Tibial nerve (tissue), 4 donors: ENCODE data around the gene DRD1. TPM values are rescaled to one million over a fixed set of nuclear protein-coding genes. Genes with fewer than 3 reads are reported as not detected.

Experiments used
- DNase-seq, 2 donors: peaks; one replicate each; pipeline ENCODE4 v3.0.0-alpha.2; 2019; ENCODE audit warnings: low spot score in 2 of 2
- H3K27ac ChIP-seq, 4 donors: fragments of 200-600 bp; sonication (generic) in 3 of 4; one replicate each; pipeline ENCODE4 v1.5.1; 2017 to 2019; ENCODE audit warnings: mild to moderate bottlenecking in 1 of 4
- H3K27me3 ChIP-seq, 2 donors: fragments of 200-600 bp; sonication (generic) in 1 of 2; one replicate each; pipeline versions ENCODE4 v1.5.1 to v1.6.0; 2017 to 2019
- H3K36me3 ChIP-seq, 3 donors: fragments of 200-600 bp; sonication (generic); one replicate each; pipeline ENCODE4 v1.5.1; 2018 to 2019
- H3K4me1 ChIP-seq, 4 donors: fragments of 200-600 bp; sonication (generic) in 3 of 4; one replicate each; pipeline ENCODE4 v1.5.1; 2017 to 2019
- H3K4me3 ChIP-seq, 4 donors: fragments of 200-600 bp; sonication (generic) in 3 of 4; one replicate each; pipeline ENCODE4 v1.5.1; 2017 to 2019; ENCODE audit warnings: mild to moderate bottlenecking in 1 of 4, moderate library complexity in 1 of 4
- H3K9me3 ChIP-seq, 4 donors: fragments of 200-600 bp; sonication (generic) in 3 of 4; one replicate each; pipeline ENCODE4 v1.5.1; 2017 to 2019
- EP300 ChIP-seq, 2 donors: sonication (generic); formaldehyde crosslinking; IDR thresholded peaks; one replicate each; pipeline ENCODE4 v1.6.1; 2017; ENCODE audit warnings: antibody characterized with exemption in 2 of 2, mild to moderate bottlenecking in 1 of 2
- POLR2A ChIP-seq, 2 donors: fragments of 450-650 bp; IDR thresholded peaks; one replicate each; pipeline ENCODE4 v1.6.1; 2017; ENCODE audit warnings: antibody characterized with exemption in 2 of 2, mild to moderate bottlenecking in 2 of 2, moderate library complexity in 2 of 2
- WGBS, 2 donors: methylation state at CpG; one replicate each; pipeline ENCODE4 v1.1.5; 2018; 5-methylcytosine and 5-hydroxymethylcytosine counted together
- total RNA-seq, 4 donors: library from RNA; depleted of rRNA; stranded (reverse); fragments of >200 nt; gene quantifications; one replicate each; pipeline ENCODE4 v1.1.0, GENCODE V29; 2016
- TF ChIP-seq, protein P1 (sequence below), 5 experiments: fragments of 200-600 bp in 3 of 5; fragments of 450-650 bp in 2 of 5; sonication (generic) in 3 of 5; IDR thresholded peaks; one replicate each; pipeline ENCODE4 v1.5.1; 2016 to 2019; ENCODE audit warnings: antibody characterized with exemption in 5 of 5, mild to moderate bottlenecking in 3 of 5, moderate library complexity in 2 of 5

DRD1 gene
- total RNA-seq, 4 donors from 2014 or later = 0.21 TPM; not detected in 3

DNA sequence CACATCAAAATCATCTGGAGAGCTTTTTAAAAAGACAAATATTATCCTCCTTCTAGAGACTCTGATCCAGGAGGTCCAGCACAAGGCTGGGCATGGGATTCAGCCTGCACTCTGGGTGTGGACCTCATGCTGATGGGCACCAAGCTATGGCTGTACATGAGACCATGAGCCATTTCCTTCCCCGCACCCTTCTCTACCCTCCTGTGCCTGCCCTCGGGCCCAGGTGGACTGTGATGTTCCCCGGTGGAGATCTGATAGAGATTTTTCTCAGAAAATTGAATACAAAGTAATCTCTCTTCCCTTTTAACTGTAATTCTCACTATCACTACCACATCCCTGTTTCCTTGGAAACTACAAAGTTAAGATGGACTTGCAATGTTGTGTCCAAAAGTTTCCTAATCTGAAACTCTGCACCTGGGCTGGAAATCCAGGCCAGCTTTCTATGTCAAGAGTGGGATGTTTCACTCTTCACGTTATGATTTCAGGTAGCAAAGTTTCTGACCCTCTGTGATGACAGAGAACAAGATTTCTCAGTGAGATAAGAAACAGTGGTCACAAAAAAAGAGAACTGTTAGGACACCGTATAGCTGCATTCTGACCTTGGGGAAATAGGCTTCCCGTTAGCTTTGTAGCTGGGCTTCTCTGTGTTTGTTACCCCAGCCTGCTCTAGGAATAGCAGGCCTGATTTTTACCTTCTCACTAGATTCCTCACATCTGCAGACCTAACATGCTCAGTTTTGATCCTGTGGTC, 45.9 kb upstream of the DRD1 start:
- no peaks in the 10 kb centered on the region for H3K27me3 ChIP-seq
- TF ChIP-seq EP300 (IDR thresholded peaks at IDR 0.05) = no peak
- TF ChIP-seq POLR2A (IDR thresholded peaks at IDR 0.05) = no peak
- TF ChIP-seq, protein P1, sequence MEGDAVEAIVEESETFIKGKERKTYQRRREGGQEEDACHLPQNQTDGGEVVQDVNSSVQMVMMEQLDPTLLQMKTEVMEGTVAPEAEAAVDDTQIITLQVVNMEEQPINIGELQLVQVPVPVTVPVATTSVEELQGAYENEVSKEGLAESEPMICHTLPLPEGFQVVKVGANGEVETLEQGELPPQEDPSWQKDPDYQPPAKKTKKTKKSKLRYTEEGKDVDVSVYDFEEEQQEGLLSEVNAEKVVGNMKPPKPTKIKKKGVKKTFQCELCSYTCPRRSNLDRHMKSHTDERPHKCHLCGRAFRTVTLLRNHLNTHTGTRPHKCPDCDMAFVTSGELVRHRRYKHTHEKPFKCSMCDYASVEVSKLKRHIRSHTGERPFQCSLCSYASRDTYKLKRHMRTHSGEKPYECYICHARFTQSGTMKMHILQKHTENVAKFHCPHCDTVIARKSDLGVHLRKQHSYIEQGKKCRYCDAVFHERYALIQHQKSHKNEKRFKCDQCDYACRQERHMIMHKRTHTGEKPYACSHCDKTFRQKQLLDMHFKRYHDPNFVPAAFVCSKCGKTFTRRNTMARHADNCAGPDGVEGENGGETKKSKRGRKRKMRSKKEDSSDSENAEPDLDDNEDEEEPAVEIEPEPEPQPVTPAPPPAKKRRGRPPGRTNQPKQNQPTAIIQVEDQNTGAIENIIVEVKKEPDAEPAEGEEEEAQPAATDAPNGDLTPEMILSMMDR (IDR thresholded peaks at IDR 0.05) = no peak
- H3K27ac ChIP-seq = no peak overlapping the region
- WGBS, 2 donors = 84 to 88% methylated on average over 6 of the region's 6 CpGs
- no peaks in the 10 kb centered on the region for H3K4me1 ChIP-seq
- no peak overlapping the region for H3K4me3 ChIP-seq
- no peaks in the 10 kb centered on the region for H3K9me3 ChIP-seq
- peaks cover 0 to 74% (median 12%) of the 10 kb centered on the region in 3 donors for H3K36me3 ChIP-seq
- DNase-seq = no peak

GRCh38 chr5:175487514-175488222, 43.7 kb upstream of the DRD1 start:
- no peaks in the 10 kb centered on the region for H3K4me1 ChIP-seq
- no peak overlapping the region for H3K4me3 ChIP-seq
- H3K36me3 ChIP-seq = peaks cover 0 to 69% (median 6%) of the 10 kb centered on the region in 3 donors
- H3K27ac ChIP-seq = no peak overlapping the region
- 89 to 91% methylated on average over 11 of the region's 11 CpGs for WGBS, 2 donors
- TF ChIP-seq, protein P1 (IDR thresholded peaks at IDR 0.05) = no peak
- TF ChIP-seq EP300 (IDR thresholded peaks at IDR 0.05) = no peak
- TF ChIP-seq POLR2A (IDR thresholded peaks at IDR 0.05) = no peak
- H3K9me3 ChIP-seq = no peaks in the 10 kb centered on the region
- no peaks in the 10 kb centered on the region for H3K27me3 ChIP-seq
- DNase-seq = no peak

DNA sequence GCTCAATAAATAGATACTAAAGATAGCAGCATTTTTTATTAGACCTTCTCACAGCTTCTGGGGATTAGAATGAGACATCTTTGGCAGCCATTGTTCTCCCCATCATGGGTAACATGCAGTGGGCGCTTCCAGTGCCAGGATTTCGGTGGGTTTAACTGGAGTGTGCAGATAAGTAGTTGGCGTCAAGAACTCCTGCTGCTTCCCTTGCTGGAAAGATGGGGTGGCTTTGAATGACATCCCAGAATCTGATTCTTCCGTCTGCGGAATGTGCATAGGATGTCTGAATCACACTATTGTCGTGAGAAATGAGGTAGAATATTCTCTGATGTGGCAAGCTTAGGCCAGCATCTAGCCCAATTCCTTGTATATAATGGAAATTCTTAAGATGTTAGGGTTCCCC, 41.6 kb upstream of the DRD1 start:
- no peaks in the 10 kb centered on the region for H3K27me3 ChIP-seq
- H3K27ac ChIP-seq = no peak overlapping the region
- no peaks in the 10 kb centered on the region for H3K9me3 ChIP-seq
- peaks cover 0 to 60% (median 0%) of the 10 kb centered on the region in 3 donors for H3K36me3 ChIP-seq
- DNase-seq = no peak
- no peaks in the 10 kb centered on the region for H3K4me1 ChIP-seq
- no peak overlapping the region for H3K4me3 ChIP-seq
- WGBS, 2 donors = 91 to 92% methylated on average over 6 of the region's 6 CpGs
- TF ChIP-seq, protein P1 (IDR thresholded peaks at IDR 0.05) = no peak
- TF ChIP-seq POLR2A (IDR thresholded peaks at IDR 0.05) = no peak
- no peak for TF ChIP-seq EP300 (IDR thresholded peaks at IDR 0.05)

DNA sequence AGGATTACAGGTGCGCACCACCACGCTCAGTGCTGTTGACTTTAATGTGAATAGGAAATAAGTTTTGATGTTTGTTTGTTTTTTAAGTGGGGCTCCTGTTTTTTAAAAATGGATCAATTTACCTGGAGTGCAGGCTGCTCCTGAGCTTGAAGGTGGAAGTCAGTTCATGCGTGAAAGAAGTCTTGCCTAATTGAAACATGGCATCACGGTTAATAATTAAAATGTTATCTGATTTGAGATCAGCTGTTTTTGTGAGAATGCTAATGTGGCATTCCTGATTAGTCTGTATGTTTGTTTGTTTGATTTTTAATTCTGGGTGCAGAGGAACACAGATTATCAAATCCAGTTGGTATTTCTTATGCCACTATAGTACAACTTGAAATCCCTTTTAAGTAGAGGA, 40.8 kb upstream of the DRD1 start:
- TF ChIP-seq, protein P1 (IDR thresholded peaks at IDR 0.05) = no peak
- TF ChIP-seq EP300 (IDR thresholded peaks at IDR 0.05) = no peak
- no peak for TF ChIP-seq POLR2A (IDR thresholded peaks at IDR 0.05)
- peaks cover 0 to 6% (median 4%) of the 10 kb centered on the region in 4 donors for H3K4me1 ChIP-seq
- 97 to 100% methylated on average over 4 of the region's 4 CpGs for WGBS, 2 donors
- H3K27ac ChIP-seq = no peak overlapping the region
- no peak overlapping the region for H3K4me3 ChIP-seq
- H3K27me3 ChIP-seq = no peaks in the 10 kb centered on the region
- DNase-seq = no peak
- no peaks in the 10 kb centered on the region for H3K9me3 ChIP-seq
- peaks cover 0 to 59% (median 0%) of the 10 kb centered on the region in 3 donors for H3K36me3 ChIP-seq

GRCh38 chr5:175484322-175484721, 40.3 kb upstream of the DRD1 start:
- no peak overlapping the region for H3K4me3 ChIP-seq
- H3K9me3 ChIP-seq = no peaks in the 10 kb centered on the region
- TF ChIP-seq, protein P1 (IDR thresholded peaks at IDR 0.05) = no peak
- TF ChIP-seq EP300 (IDR thresholded peaks at IDR 0.05) (no peak), POLR2A (IDR thresholded peaks at IDR 0.05) (no peak)
- WGBS, 2 donors = 98% methylated on average over 25 to 26 of the region's 26 CpGs
- peaks cover 0 to 54% (median 0%) of the 10 kb centered on the region in 3 donors for H3K36me3 ChIP-seq
- no peak for DNase-seq
- H3K27ac ChIP-seq = no peak overlapping the region
- H3K27me3 ChIP-seq = no peaks in the 10 kb centered on the region
- peaks cover 0 to 11% (median 8%) of the 10 kb centered on the region in 4 donors for H3K4me1 ChIP-seq
